ENCODE measurements around the gene MARVELD3.
A peak's percentile ranks its signal among the peaks of the same experiment; 100 is the strongest.

DNA sequence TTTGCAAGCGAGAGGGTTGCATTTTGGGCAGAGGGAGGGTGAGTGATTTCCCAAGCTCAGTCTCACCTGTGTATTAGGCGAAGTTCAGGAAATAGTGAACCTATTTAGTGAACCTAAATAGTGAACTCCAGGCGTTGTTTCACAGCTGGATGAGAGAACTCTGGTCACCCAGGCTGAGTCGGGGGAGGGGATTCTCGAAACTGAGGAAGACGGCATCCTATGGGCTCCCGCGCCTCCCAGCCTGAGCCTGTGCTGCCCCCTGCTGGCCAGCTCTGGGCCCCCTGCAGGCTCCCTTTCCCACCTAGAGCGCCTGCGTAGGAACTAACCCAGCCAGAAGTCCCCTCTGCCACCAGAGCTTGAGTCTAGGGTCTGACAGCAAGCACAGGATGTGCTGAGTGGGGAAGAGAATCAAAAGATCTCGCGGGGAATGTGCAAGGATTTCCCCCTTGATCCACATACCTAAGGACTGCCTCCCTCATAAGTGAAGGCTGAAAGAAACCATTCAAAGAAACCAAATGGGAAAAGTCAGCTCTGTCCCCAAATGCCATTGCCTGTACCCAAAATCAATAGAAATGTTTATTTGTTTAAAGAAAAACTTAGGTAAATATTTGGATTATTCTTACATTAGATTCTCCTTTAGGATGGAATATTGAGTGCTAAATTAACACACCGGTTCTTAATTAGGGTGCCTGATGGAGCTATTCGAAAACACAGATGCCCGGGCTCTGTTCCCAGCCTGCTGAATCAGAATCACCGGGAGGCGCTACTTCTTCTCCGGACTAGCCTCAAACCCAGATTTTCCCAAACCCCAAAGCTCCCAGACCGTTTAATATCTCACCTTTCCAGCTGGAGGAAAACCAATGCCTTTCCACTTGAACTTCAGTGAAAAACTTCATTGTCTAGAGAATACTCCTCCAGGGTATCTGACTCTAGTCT lies 14.8 kb upstream of the MARVELD3 start:
- TF ChIP-seq, protein P1, sequence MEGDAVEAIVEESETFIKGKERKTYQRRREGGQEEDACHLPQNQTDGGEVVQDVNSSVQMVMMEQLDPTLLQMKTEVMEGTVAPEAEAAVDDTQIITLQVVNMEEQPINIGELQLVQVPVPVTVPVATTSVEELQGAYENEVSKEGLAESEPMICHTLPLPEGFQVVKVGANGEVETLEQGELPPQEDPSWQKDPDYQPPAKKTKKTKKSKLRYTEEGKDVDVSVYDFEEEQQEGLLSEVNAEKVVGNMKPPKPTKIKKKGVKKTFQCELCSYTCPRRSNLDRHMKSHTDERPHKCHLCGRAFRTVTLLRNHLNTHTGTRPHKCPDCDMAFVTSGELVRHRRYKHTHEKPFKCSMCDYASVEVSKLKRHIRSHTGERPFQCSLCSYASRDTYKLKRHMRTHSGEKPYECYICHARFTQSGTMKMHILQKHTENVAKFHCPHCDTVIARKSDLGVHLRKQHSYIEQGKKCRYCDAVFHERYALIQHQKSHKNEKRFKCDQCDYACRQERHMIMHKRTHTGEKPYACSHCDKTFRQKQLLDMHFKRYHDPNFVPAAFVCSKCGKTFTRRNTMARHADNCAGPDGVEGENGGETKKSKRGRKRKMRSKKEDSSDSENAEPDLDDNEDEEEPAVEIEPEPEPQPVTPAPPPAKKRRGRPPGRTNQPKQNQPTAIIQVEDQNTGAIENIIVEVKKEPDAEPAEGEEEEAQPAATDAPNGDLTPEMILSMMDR (IDR thresholded peaks at IDR 0.05) = peak; percentile 12 to 43 (median 20)
- no peak for TF ChIP-seq POLR2A (IDR thresholded peaks at IDR 0.05)

Data from ovary (tissue), 3 donors.